ENCODE results near the gene TNRC6C. TPM values are rescaled to one million over a fixed set of nuclear protein-coding genes. Genes with fewer than 3 reads are reported as not detected.
"Not testable (repeated sequence)": the region's sequence is repeated elsewhere in the genome, so short reads cannot be mapped to it uniquely, and the experiment has no call there.

TNRC6C gene
- total RNA-seq, 3 donors from 2014 or later (not counting 1 experiment from before 2014, with no cell fraction given) = 74.3 to 100 (median 76.3) TPM

DNA sequence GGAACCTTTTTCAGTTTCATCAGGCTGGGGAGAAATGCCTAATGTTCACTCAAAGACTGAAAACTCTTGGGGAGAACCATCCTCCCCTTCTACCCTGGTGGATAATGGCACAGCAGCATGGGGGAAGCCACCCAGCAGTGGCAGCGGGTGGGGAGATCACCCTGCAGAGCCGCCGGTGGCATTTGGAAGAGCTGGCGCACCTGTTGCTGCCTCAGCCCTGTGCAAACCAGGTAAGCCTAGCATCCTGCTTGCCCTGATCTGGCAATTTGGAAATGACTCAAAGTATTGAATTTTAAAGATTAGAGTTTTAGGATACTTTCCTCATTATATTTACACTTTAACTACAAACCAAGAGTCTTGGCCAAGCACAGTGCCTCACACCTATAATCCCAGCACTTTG, 106.2 kb downstream of the TNRC6C start:
- WGBS (ENCODE audit: insufficient coverage) = 95% methylated on average over 4 of the region's 4 CpGs
- Histone ChIP-seq H3K27me3 (ENCODE audit: control insufficient read depth, insufficient read depth, low read length) (no peaks in the 10 kb centered on the region), H3K9me3 (ENCODE audit: control insufficient read depth, insufficient read depth, low read length) (no peaks in the 10 kb centered on the region), H3K36me3 (ENCODE audit: control insufficient read depth, insufficient read depth, low read length) (peaks cover 34% of the 10 kb centered on the region), H3K4me3 (ENCODE audit: low read length) (no peak overlapping the region), H3K4me1 (ENCODE audit: control insufficient read depth, insufficient read depth, low read length) (no peaks in the 10 kb centered on the region), H3K27ac (ENCODE audit: low read length) (no peak overlapping the region)
- no peak for ATAC-seq
- Mint-ChIP-seq H3K27me3 (ENCODE audit: low read depth in 2 of 2) (no peaks in the 10 kb centered on the region), H3K4me3 (no peak overlapping the region), H3K9me3 (no peaks in the 10 kb centered on the region), H3K4me1 (peaks cover 0 to 10% of the 10 kb centered on the region in 2 donors), H3K27ac (no peak overlapping the region), H3K36me3 (no peaks in the 10 kb centered on the region)
- no peak for TF ChIP-seq CTCF (IDR thresholded peaks at IDR 0.05)
- intact Hi-C loops (cut with micrococcal nuclease) = no loop called here
- DNase-seq = no peak

DNA sequence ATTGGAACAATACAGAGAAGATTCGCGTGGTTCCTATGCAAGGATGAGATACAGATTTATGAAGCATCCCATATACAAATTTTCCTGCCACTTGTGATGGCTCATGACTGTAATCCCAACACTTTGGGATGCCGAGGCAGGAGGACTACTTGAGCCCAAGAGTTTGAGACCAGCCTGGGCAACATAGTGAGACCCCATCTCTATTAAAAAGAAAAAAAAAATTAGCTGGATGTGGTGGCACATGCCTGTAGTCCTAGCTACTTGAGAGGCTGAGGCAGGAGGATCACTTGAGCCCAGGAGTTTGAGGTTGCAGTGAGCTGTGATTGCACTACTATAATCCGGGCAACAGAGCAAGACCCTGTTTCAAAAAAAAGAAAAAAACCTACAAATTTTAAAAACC, 108.5 kb downstream of the TNRC6C start:
- H3K27ac ChIP-seq (ENCODE audit: low read length); H3K4me3 ChIP-seq (ENCODE audit: low read length); H3K4me1 ChIP-seq (ENCODE audit: control insufficient read depth, insufficient read depth, low read length); H3K27me3 ChIP-seq (ENCODE audit: control insufficient read depth, insufficient read depth, low read length); H3K4me3 Mint-ChIP-seq; H3K27ac Mint-ChIP-seq; H3K9me3 Mint-ChIP-seq; H3K4me1 Mint-ChIP-seq; intact Hi-C loops (cut with micrococcal nuclease); DNase-seq; ATAC-seq; H3K36me3 Mint-ChIP-seq; H3K27me3 Mint-ChIP-seq (ENCODE audit: low read depth in 2 of 2); H3K9me3 ChIP-seq (ENCODE audit: control insufficient read depth, insufficient read depth, low read length): not testable (repeated sequence)
- WGBS (ENCODE audit: insufficient coverage) = 98% methylated on average over 3 of the region's 4 CpGs
- peaks cover 53% of the 10 kb centered on the region for H3K36me3 ChIP-seq (ENCODE audit: control insufficient read depth, insufficient read depth, low read length)

GRCh38 chr17:78069695-78070094, 111.2 kb downstream of the TNRC6C start:
- 85% methylated on average over 2 of the region's 4 CpGs for whole genome bisulfite sequencing (ENCODE audit: insufficient coverage)
- peaks cover 19% of the 10 kb centered on the region for H3K36me3 Mint-ChIP-seq

DNA sequence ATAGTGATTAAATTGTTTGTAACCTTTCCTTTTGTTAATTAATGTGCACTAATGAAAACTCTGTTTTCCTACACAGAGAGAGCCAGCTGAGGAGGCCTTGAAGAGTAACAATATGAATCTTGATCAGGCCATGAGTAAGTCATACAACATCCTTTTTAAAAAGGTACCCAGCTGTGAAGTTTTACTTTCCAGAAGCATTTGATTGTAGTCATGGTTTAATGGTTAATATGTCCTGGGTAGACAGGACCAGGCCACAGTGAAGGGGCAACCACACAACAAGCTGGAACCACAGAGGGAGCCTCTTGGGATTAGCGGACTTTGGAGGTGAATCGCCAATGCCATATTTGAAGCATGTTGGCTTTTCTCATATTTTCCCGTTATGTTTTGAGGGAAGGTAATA, 114.5 kb downstream of the TNRC6C start:
- no peaks in the 10 kb centered on the region for H3K4me1 Mint-ChIP-seq
- ATAC-seq (no peak), DNase-seq (no peak)
- no peak overlapping the region for H3K27ac ChIP-seq (ENCODE audit: low read length)
- no peak for TF ChIP-seq CTCF (IDR thresholded peaks at IDR 0.05)
- H3K4me3 Mint-ChIP-seq = no peak overlapping the region
- WGBS (ENCODE audit: insufficient coverage) = 96% methylated on average over 3 of the region's 3 CpGs
- H3K27me3 Mint-ChIP-seq (ENCODE audit: low read depth in 2 of 2) = no peaks in the 10 kb centered on the region
- no peaks in the 10 kb centered on the region for H3K4me1 ChIP-seq (ENCODE audit: control insufficient read depth, insufficient read depth, low read length)
- H3K9me3 ChIP-seq (ENCODE audit: control insufficient read depth, insufficient read depth, low read length) = no peaks in the 10 kb centered on the region
- peaks cover 87% of the 10 kb centered on the region for H3K36me3 ChIP-seq (ENCODE audit: control insufficient read depth, insufficient read depth, low read length)
- no peaks in the 10 kb centered on the region for H3K9me3 Mint-ChIP-seq
- intact Hi-C loops (cut with micrococcal nuclease) = no loop called here
- H3K27ac Mint-ChIP-seq = no peak overlapping the region
- H3K4me3 ChIP-seq (ENCODE audit: low read length) = no peak overlapping the region
- H3K36me3 Mint-ChIP-seq = peaks cover 29% of the 10 kb centered on the region
- no peaks in the 10 kb centered on the region for H3K27me3 ChIP-seq (ENCODE audit: control insufficient read depth, insufficient read depth, low read length)

More at GRCh38 chr17:78069695-78070094, 111.2 kb downstream of the TNRC6C start:
- Histone ChIP-seq H3K4me3 (ENCODE audit: low read length) (no peak overlapping the region), H3K4me1 (ENCODE audit: control insufficient read depth, insufficient read depth, low read length) (no peaks in the 10 kb centered on the region), H3K36me3 (ENCODE audit: control insufficient read depth, insufficient read depth, low read length) (peaks cover 73% of the 10 kb centered on the region), H3K9me3 (ENCODE audit: control insufficient read depth, insufficient read depth, low read length) (no peaks in the 10 kb centered on the region), H3K27me3 (ENCODE audit: control insufficient read depth, insufficient read depth, low read length) (no peaks in the 10 kb centered on the region), H3K27ac (ENCODE audit: low read length) (no peak overlapping the region)
- Mint-ChIP-seq H3K4me3 (no peak overlapping the region), H3K27me3 (ENCODE audit: low read depth in 2 of 2) (no peaks in the 10 kb centered on the region), H3K27ac (no peak overlapping the region), H3K9me3 (no peaks in the 10 kb centered on the region), H3K4me1 (no peaks in the 10 kb centered on the region)
- intact Hi-C loops (cut with micrococcal nuclease) = no loop called here
- no peak for TF ChIP-seq CTCF (IDR thresholded peaks at IDR 0.05)
- no peak for ATAC-seq
- DNase-seq = no peak
